AG08396 (cell line): Measurements from ENCODE around the gene KDELR3.
"Not testable (repeated sequence)": the region's sequence is repeated elsewhere in the genome, so short reads cannot be mapped to it uniquely, and the experiment has no call there.

Source experiments
- DNase-seq: peaks from one replicate; pipeline ENCODE4 v3.0.0; 2012; ENCODE audit warnings: low spot score, mixed read lengths

KDELR3 gene

GRCh38 chr22:38456841-38457699 lies 10.8 kb upstream of the KDELR3 start:
- DNase-seq = no peak

DNA sequence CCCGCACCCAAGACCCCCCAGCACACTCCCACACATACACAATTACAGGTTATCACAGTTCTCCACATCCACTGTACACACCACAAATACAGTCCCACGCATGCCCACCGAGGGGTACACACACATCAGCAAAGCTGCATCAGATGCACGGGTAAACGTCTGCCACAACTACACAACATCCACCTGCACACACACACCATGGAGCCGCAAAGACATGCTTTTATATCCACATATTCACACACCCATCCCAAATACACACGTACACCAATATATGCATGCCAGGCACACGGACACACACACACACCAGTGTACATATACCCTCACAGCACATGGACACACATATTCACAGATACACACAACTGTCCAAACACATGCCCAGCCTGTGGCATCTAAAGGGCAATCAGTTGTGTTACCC lies 7.5 kb upstream of the KDELR3 start:
- DNase-seq = no peak

GRCh38 chr22:38461057-38461413 lies 6.9 kb upstream of the KDELR3 start:
- DNase-seq = no peak

DNA sequence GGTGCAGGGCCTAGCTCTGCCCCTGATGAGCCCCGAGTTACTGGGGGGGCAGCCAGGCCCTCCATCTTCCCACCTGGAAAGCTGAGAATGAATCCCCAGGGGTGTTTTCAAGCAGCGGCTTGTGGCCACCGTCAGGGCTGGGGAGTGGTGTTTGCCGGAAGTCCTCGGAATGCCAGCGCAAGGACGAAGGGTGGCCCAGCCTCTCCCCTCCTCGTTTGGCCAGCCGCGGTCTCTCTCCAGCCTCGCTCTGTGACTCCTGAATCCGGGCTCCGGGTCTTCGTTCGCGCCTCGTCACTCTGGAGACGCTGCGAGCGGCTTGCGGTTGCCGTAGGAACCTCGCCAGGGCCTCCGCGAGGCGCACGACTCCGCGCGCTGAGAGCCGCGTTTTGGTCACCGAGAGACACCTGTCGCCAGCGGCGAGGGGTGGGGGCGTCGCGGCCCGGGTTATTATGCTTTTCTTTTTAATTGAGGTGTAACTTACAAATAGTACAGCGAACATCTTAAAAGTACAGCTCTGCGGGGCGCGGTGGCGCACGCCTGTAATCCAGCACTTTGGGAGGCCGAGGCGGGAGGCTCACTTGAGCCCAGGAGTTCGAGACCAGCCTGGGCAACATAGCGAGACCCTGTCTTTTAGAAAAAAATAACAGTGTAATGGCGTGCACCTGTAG lies 6.3 kb upstream of the KDELR3 start:
- peak; percentile 87 for DNase-seq

DNA sequence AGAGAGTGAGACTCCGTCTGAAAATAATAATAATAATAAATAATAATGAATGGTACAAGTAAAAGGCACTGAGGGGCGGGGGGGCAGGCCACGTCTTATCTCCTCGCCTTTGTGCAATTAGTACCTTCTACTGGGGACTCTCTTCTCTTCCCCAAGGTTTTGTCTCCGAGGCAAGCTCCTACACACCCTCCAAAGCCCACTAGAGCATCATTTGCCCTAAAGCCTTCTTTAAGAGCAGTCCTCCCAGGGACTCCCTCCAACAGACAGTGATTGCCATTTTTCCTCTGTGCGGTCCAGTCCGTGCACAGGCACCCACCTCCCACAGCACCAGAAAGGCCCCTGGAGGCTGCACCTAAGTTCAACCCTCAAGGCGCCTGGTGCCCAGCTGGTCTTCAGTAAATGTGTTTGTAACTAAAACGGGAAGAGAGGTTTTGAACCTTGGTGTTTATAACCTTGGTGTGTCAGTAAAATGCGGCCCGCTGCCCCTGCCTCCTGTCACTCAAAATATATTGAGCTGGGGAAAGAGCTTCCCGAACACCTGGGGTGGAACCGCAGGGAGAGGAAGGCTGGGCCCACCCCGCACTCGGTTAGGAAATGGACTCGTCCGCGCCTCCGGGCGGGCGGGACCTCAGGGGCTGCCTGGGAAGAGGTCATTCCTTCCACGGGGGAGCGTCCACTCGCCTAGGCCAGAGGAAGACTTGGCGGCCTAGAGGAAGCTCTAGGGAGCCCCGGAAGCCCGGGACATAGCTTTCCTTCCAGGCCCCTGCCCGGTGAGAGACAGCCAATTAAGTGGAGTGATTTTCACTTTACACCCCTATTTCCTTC lies 4.7 kb upstream of the KDELR3 start:
- no peak for DNase-seq

- DNase-seq = no peak
These were observed 2.8 kb upstream of the KDELR3 start for GRCh38 chr22:38464992-38465672.

- no peak for DNase-seq
These were observed 2.0 kb upstream of the KDELR3 start for GRCh38 chr22:38465673-38466490.

DNA sequence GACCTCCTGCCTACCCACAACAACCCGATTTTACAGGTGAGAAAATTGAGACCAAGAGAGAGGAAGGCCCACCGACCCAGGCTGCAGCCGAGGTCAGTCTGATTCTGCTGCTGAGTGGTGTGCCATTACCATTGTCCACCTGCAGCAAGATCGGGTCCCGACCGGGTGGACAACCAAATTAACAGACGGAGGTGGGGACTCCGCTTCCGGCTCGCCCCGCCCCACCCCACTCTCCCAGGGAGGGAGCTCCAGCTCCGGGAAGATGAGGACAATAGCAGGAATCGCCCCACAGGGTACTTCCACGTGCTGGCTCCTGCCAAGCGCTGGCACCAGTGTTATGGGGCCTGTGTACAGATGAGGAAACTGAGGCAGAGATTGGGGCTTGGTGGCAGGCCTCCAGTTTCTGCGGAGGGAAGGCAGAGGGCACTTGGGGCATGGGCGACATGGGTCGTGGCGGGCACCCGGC lies 425 bp upstream of the KDELR3 start:
- DNase-seq = no peak

GRCh38 chr22:38468443-38469305 lies 778 bp downstream of the KDELR3 start:
- DNase-seq = no peak

DNA sequence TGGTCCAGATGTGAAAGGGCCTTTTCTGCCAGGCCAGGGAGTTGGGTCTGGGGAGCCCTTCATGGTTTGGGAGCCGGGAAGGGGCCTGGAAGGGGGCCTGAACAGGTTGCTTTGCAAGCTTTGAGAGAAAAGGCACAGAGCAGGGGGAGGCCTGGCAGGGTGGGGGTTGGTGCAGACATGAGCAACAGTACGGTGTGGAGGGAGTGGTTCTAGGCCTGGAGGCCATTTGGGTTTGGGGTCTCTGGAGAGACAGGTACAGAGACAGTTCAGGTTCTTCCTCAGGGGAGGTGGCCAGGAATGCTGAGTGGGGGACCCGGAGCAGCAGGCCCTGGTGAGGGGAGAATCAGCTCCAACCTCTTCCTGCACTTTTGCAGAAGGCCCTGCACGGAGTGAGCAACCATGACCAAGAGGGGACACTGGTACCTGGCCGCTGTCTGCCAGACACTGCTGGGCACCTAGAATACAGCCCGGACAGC lies 1.4 kb downstream of the KDELR3 start:
- DNase-seq = no peak

DNA sequence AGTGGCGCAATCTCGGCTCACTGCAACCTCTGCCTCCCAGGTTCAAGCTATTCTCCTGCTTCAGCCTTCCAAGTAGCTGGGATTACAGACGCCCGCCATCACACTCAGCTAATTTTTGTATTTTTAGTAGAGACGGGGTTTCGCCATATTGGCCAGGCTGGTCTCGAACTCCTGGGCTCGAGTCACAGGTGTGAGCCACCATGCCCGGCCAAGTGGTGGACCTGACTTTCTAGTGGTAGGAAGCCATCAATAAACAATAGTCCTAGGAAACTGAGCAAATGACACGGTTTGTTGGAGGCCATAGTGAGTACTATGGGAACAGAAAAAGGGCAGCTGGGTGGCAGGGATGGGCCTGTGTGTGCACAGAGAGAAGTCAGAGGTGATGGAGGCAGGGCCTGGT lies 2.3 kb downstream of the KDELR3 start:
- DNase-seq = not testable (repeated sequence)

DNA sequence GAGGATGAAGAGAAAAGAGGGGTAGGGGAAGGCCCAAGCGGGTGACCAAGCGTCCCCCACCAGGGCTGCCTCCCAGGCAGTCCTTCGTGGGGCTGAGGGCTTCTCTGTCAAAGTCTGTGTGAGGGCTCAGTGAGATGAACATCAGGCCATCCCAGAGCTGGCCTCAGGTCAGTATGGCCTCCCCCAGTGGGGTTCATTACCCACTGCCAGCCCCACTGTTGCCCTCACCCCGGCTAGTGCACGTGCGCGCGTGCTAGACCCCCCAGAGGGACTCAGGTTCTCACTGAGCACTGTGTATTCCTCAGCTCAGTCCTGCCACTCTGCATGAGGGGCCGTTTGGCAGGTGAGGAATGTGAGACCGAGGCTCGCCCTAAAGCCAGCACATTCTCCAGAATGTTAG lies 3.3 kb downstream of the KDELR3 start:
- no peak for DNase-seq

DNA sequence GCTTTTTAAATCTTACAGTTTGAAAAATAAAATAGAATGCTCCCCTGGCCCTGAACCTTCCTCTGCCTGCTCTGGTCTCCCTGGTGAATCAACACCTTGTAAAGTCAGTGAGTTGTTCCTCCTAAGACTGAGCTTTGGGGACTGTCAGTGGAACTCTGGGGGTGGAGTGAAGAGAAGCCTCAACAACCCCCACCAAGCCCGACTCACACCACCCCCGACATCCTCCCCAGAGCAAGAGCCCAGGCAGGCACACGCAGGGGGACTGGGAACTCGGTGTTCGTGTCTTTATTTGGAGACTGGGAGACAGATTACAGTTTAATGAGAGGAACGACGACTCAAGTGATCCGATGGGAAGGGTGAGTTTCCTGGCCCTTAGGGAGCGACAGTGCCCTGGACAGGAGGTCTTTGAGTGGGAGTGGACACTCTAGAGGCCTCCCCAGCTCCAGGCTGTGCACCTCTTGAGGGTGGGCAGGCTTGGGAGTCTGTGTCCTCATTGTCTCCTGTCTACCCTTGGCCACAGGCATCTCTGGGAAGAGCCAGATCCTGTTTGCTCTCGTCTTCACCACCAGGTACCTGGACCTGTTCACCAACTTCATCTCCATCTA lies 6.2 kb downstream of the KDELR3 start:
- DNase-seq = no peak

DNA sequence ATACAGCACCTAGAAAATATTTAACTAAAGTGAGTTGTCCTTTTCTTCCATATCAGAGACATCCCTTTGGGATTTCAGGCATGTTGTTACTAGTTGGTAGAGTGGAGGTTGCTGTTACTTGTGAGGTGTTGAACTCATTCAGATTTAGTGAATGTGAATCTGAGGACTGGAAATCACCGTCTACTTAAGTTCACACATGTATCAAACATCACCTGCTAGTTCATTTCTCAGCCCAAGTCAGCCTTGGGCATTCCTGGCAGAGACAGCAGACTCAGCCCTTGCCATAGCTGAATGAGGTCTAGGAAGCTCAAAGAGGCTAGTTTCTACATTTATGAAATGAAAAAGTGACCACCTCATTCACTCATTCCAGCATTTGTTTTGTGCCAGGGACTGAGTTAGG lies 9.7 kb downstream of the KDELR3 start:
- DNase-seq = no peak

GRCh38 chr22:38479096-38479837 lies 11.4 kb downstream of the KDELR3 start:
- DNase-seq = no peak

- DNase-seq = no peak
These were observed 13.4 kb downstream of the KDELR3 start for GRCh38 chr22:38481162-38481870.

GRCh38 chr22:38481871-38482332 lies 14.0 kb downstream of the KDELR3 start:
- no peak for DNase-seq

DNA sequence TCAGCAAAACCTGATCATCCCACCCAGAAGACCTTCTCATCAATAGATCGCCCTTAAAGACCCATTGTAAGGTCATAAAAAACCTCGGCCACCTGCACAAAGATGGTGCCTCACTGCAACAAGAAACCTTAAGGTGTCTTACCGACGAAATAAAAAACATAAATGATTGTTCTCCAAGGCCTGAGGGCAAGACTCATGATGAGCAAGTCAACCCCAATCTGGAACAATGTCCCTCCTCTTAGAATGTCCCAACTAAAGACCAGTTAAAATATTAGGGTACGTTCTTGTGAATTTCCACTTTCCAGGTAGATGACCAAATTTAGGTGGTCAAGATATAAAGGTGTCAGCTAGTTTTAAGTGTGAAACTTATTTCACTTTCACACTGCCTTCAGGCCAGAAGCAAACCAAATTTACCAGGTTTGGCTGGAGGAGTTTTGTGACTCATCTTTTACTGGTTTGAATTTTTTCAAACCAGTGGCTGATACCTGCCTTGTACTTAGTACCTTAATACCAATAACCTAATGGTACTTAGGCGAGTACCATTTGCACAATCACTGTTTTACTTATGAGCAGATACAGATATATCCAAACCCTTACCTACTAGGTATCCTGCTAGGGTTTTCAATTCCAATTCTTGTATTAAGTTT lies 14.9 kb downstream of the KDELR3 start:
- DNase-seq = no peak
